Hepatocyte (in vitro differentiated cells): ENCODE results near the gene PPA2. TPM values are rescaled to one million over a fixed set of nuclear protein-coding genes. Genes with fewer than 3 reads are reported as not detected.
"Not testable (repeated sequence)": the region's sequence is repeated elsewhere in the genome, so short reads cannot be mapped to it uniquely, and the experiment has no call there.

Experiments used
- DNase-seq: peaks from one replicate; pipeline ENCODE4 v3.0.0-alpha.2; 2016; ENCODE audit warnings: low spot score
- H2AFZ ChIP-seq: fragments of 200-600 bp; sonication (generic); 2 replicates; pipeline ENCODE4 v1.6.0; 2016; ENCODE audit warnings: antibody characterized with exemption, mild to moderate bottlenecking
- H3K27ac ChIP-seq: fragments of 200-600 bp; sonication (generic); 2 replicates; pipeline ENCODE4 v1.5.1; 2016; ENCODE audit warnings: mild to moderate bottlenecking
- H3K27me3 ChIP-seq: fragments of 200-600 bp; sonication (generic); 2 replicates; pipeline ENCODE4 v1.6.1; 2016
- H3K36me3 ChIP-seq: fragments of 200-600 bp; sonication (generic); replicated peaks from 2 replicates; pipeline ENCODE4 v1.5.1; 2016; ENCODE audit warnings: low read depth; ENCODE audit not compliant: insufficient read depth
- H3K4me1 ChIP-seq: fragments of 200-600 bp; sonication (generic); 2 replicates; pipeline ENCODE4 v1.5.1; 2016; ENCODE audit warnings: mild to moderate bottlenecking, moderate library complexity; ENCODE audit not compliant: insufficient read depth
- H3K4me2 ChIP-seq: fragments of 200-600 bp; sonication (generic); 2 replicates; pipeline ENCODE4 v1.6.0; 2016
- H3K4me3 ChIP-seq: fragments of 200-600 bp; sonication (generic); 2 replicates; pipeline ENCODE4 v1.5.1; 2016; ENCODE audit warnings: mild to moderate bottlenecking
- H3K79me2 ChIP-seq: fragments of 200-600 bp; sonication (generic); 2 replicates; pipeline ENCODE4 v1.6.0; 2017; ENCODE audit warnings: mild to moderate bottlenecking
- H3K9me2 ChIP-seq: fragments of 200-600 bp; sonication (generic); replicated peaks from 2 replicates; pipeline ENCODE4 v1.6.0; 2017; ENCODE audit warnings: mild to moderate bottlenecking; ENCODE audit not compliant: insufficient read depth
- H3K9me3 ChIP-seq: fragments of 200-600 bp; sonication (generic); 2 replicates; pipeline ENCODE4 v1.5.1; 2016; ENCODE audit warnings: low read depth, mild to moderate bottlenecking
- H4K20me1 ChIP-seq: fragments of 200-600 bp; sonication (generic); 2 replicates; pipeline ENCODE4 v1.6.0; 2016; ENCODE audit warnings: mild to moderate bottlenecking; ENCODE audit not compliant: insufficient read depth, poor library complexity, severe bottlenecking
- CTCF ChIP-seq: fragments of 200-600 bp; sonication (generic); IDR thresholded peaks from 2 replicates; pipeline ENCODE4 v1.5.1; 2016; ENCODE audit warnings: antibody characterized with exemption, mild to moderate bottlenecking; ENCODE audit not compliant: poor library complexity
- EZH2 ChIP-seq: fragments of 200-600 bp; sonication (generic); IDR thresholded peaks from 2 replicates; pipeline ENCODE4 v1.6.1; 2016; ENCODE audit warnings: antibody characterized with exemption, mild to moderate bottlenecking, borderline replicate concordance
- EZH2phosphoT487 ChIP-seq: fragments of 200-600 bp; sonication (generic); IDR thresholded peaks from one replicate; pipeline ENCODE4 v1.6.1; 2018; ENCODE audit warnings: antibody characterized with exemption, mild to moderate bottlenecking, low read depth, moderate library complexity; ENCODE audit not compliant: unreplicated experiment, severe bottlenecking
- WGBS: methylation state at CpG from one replicate; pipeline ENCODE4 v1.1.6; 2016; ENCODE audit warnings: low lambda C conversion rate; ENCODE audit errors: missing lambda C conversion rate; 5-methylcytosine and 5-hydroxymethylcytosine counted together
- polyA plus RNA-seq: library from polyadenylated mRNA; unstranded; fragments of >200 nt; fragmentation: Nextera tagmentation; extraction: Ambion mirVana; gene quantifications from 2 replicates; pipeline ENCODE4 v1.2.1, GENCODE V29; 2016
- total RNA-seq: library from RNA; depleted of rRNA; stranded (reverse); fragments of >200 nt; gene quantifications from 2 replicates; pipeline ENCODE4 v1.2.3, GENCODE V29; 2014

PPA2 gene
- total and polyA plus RNA-seq, 2 experiments from 2014 or later, result 102 to 122 TPM

GRCh38 chr4:105414316-105414715, 59.5 kb downstream of the PPA2 start:
- WGBS, result 92% methylated on average over 15 of the region's 15 CpGs
- no peak for DNase-seq
- Histone ChIP-seq H3K9me3 (peaks cover 3% of the 10 kb centered on the region), H3K4me1 (no peaks in the 10 kb centered on the region), H3K4me2 (no peak overlapping the region), H3K79me2 (no peaks in the 10 kb centered on the region), H3K4me3 (no peak overlapping the region), H3K27me3 (no peaks in the 10 kb centered on the region), H3K27ac (no peak overlapping the region), H3K36me3 (no peaks in the 10 kb centered on the region), H2AFZ (no peak overlapping the region), H4K20me1 (no peaks in the 10 kb centered on the region), H3K9me2 (no peaks in the 10 kb centered on the region)
- TF ChIP-seq EZH2phosphoT487 (no peak), EZH2 (no peak), CTCF (no peak)

GRCh38 chr4:105409135-105409534, 64.7 kb downstream of the PPA2 start:
- H4K20me1 ChIP-seq, H3K27me3 ChIP-seq, H3K9me3 ChIP-seq, H3K79me2 ChIP-seq, H3K36me3 ChIP-seq, H3K27ac ChIP-seq, H2AFZ ChIP-seq, DNase-seq, H3K4me1 ChIP-seq, H3K4me3 ChIP-seq, H3K4me2 ChIP-seq, H3K9me2 ChIP-seq: not testable (repeated sequence)
- 95% methylated on average over 8 of the region's 8 CpGs for WGBS

- Histone ChIP-seq H3K9me2 (no peaks in the 10 kb centered on the region), H3K9me3 (no peaks in the 10 kb centered on the region), H3K36me3 (no peaks in the 10 kb centered on the region), H3K4me2 (no peak overlapping the region), H3K4me3 (no peak overlapping the region), H3K79me2 (no peaks in the 10 kb centered on the region), H3K27ac (no peak overlapping the region), H2AFZ (no peak overlapping the region), H4K20me1 (no peaks in the 10 kb centered on the region), H3K4me1 (no peaks in the 10 kb centered on the region), H3K27me3 (no peaks in the 10 kb centered on the region)
- WGBS, result 79% methylated on average over 1 of the region's 1 CpG
- no peak for DNase-seq
- no peak for TF ChIP-seq EZH2phosphoT487
- TF ChIP-seq CTCF, result no peak
- no peak for TF ChIP-seq EZH2
These were observed 72.8 kb downstream of the PPA2 start for GRCh38 chr4:105400901-105401677.

GRCh38 chr4:105399532-105400161, 74.2 kb downstream of the PPA2 start:
- Histone ChIP-seq H3K9me2 (no peaks in the 10 kb centered on the region), H3K79me2 (no peaks in the 10 kb centered on the region), H3K4me1 (no peaks in the 10 kb centered on the region), H3K27ac (no peak overlapping the region), H2AFZ (no peak overlapping the region), H3K9me3 (no peaks in the 10 kb centered on the region), H3K36me3 (no peaks in the 10 kb centered on the region), H4K20me1 (no peaks in the 10 kb centered on the region), H3K4me2 (no peak overlapping the region), H3K4me3 (no peak overlapping the region), H3K27me3 (no peaks in the 10 kb centered on the region)
- no peak for DNase-seq
- 89% methylated on average over 2 of the region's 2 CpGs for WGBS
- TF ChIP-seq CTCF (no peak), EZH2 (no peak), EZH2phosphoT487 (no peak)
